K562 (cell line): ENCODE results near the gene AMELX. TPM values are rescaled to one million over a fixed set of nuclear protein-coding genes. Genes with fewer than 3 reads are reported as not detected.

Experiments used
- ARID1B ChIP-seq: fragments of 450-650 bp; IDR thresholded peaks from 2 replicates; pipeline ENCODE4 v1.6.1; 2016; ENCODE audit warnings: antibody characterized with exemption, mild to moderate bottlenecking, inconsistent platforms
- ATF1 ChIP-seq, 2 experiments: fragments of 450-650 bp in 1 of 2; IDR thresholded peaks; 2 replicates each; pipeline ENCODE4 v1.6.1; 2016; ENCODE audit warnings: missing compliant biosample characterization in 1 of 2, missing genetic modification characterization in 1 of 2
- BHLHE40 ChIP-seq: IDR thresholded peaks from 2 replicates; pipeline ENCODE4 v1.6.1; 2011; ENCODE audit warnings: low read length, improper control_type of control experiment
- CBX3 ChIP-seq, 2 experiments: IDR thresholded peaks; 1 replicate in 1 of 2; 2 replicates in 1 of 2; pipeline ENCODE4 v1.6.1; 2012; ENCODE audit warnings: inconsistent platforms in 2 of 2, low read length in 2 of 2, borderline replicate concordance in 1 of 2, control low read depth in 1 of 2
- CEBPB ChIP-seq: fragments of 450-650 bp; IDR thresholded peaks from 2 replicates; pipeline ENCODE4 v1.6.1; 2016; ENCODE audit warnings: missing genetic modification characterization, missing compliant biosample characterization
- FOSL1 ChIP-seq: fragments of 200-800 bp; sonication (Bioruptor generic); conservative IDR thresholded peaks from 2 replicates; pipeline ENCODE4 v1.6.1; 2016; ENCODE audit warnings: missing genetic modification characterization, missing compliant biosample characterization
- GTF2A2 ChIP-seq: IDR thresholded peaks from 2 replicates; pipeline ENCODE4 v1.6.1; 2016; ENCODE audit warnings: mild to moderate bottlenecking, missing genetic modification characterization, missing compliant biosample characterization
- HDAC2 ChIP-seq: fragments of 450-650 bp; IDR thresholded peaks from 2 replicates; pipeline ENCODE4 v1.6.1; 2016; ENCODE audit warnings: mild to moderate bottlenecking
- HMBOX1 ChIP-seq: sonication (generic); IDR thresholded peaks from 2 replicates; pipeline ENCODE4 v1.6.1; 2016
- HNRNPLL ChIP-seq: fragments of 200-400 bp; formaldehyde crosslinking; IDR thresholded peaks from 2 replicates; pipeline ENCODE4 v1.6.1; 2017; ENCODE audit warnings: low read length, low read depth, mild to moderate bottlenecking; ENCODE audit not compliant: poor library complexity, severe bottlenecking
- MTA1 ChIP-seq: fragments of 450-650 bp; IDR thresholded peaks from 2 replicates; pipeline ENCODE4 v1.6.1; 2017; ENCODE audit warnings: borderline replicate concordance
- NFRKB ChIP-seq: fragments of 450-650 bp; IDR thresholded peaks from 2 replicates; pipeline ENCODE4 v1.6.1; 2016; ENCODE audit warnings: low read depth
- NR2C1 ChIP-seq, 2 experiments: fragments of 450-650 bp; IDR thresholded peaks; 2 replicates each; pipeline ENCODE4 v1.6.1; 2017; ENCODE audit warnings: mild to moderate bottlenecking in 2 of 2, antibody characterized with exemption in 1 of 2, inconsistent platforms in 1 of 2, missing compliant biosample characterization in 1 of 2, missing genetic modification characterization in 1 of 2
- OTX1 ChIP-seq: fragments of 450-650 bp; formaldehyde crosslinking; IDR thresholded peaks from 2 replicates; pipeline ENCODE4 v1.4.0; 2022; ENCODE audit warnings: mild to moderate bottlenecking
- PTRF ChIP-seq: fragments of 450-650 bp; IDR thresholded peaks from 2 replicates; pipeline ENCODE4 v1.6.1; 2016; ENCODE audit warnings: mild to moderate bottlenecking, missing genetic modification characterization, missing compliant biosample characterization
- SMAD1 ChIP-seq: fragments of 150-350 bp; IDR thresholded peaks from 2 replicates; pipeline ENCODE4 v1.6.1; 2014; ENCODE audit warnings: low read length, low read depth; ENCODE audit not compliant: partially characterized antibody
- SMARCC2 ChIP-seq: fragments of 450-650 bp; IDR thresholded peaks from 2 replicates; pipeline ENCODE4 v1.6.1; 2017; ENCODE audit warnings: antibody characterized with exemption, moderate library complexity, mild to moderate bottlenecking, low read depth
- SP1 ChIP-seq: sonication (generic); formaldehyde crosslinking; IDR thresholded peaks from 2 replicates; pipeline ENCODE4 v1.8.1; 2022; ENCODE audit warnings: mild to moderate bottlenecking, missing genetic modification reagents
- SPI1 ChIP-seq: IDR thresholded peaks from 2 replicates; pipeline ENCODE4 v1.6.1; 2011; ENCODE audit warnings: low read depth, low read length, control low read depth, borderline replicate concordance
- SREBF1 ChIP-seq: fragments of 150-350 bp; IDR thresholded peaks from 2 replicates; pipeline ENCODE4 v1.6.1; 2014; ENCODE audit warnings: antibody characterized with exemption, low read depth, low read length, borderline replicate concordance
- STAT5A ChIP-seq: IDR thresholded peaks from 2 replicates; pipeline ENCODE4 v1.6.1; 2012; ENCODE audit warnings: low read length, inconsistent platforms, borderline replicate concordance
- YBX1 ChIP-seq: fragments of 450-650 bp; IDR thresholded peaks from 2 replicates; pipeline ENCODE4 v1.7.1; 2016; ENCODE audit warnings: mild to moderate bottlenecking
- ZNF3 ChIP-seq: fragments of 250-450 bp; sonication (Bioruptor Pico); IDR thresholded peaks from 2 replicates; pipeline ENCODE4 v1.5.0; 2021; ENCODE audit warnings: mild to moderate bottlenecking, moderate library complexity
- polyA plus RNA-seq, 8 experiments: library from polyadenylated mRNA; depleted of rRNA in 4 of 8; stranded (reverse) in 5 of 8; unstranded in 3 of 8; fragments of >200 nt; fragmentation: Nextera tagmentation in 2 of 8; fragmentation: Illumina TruSeq in 1 of 8; extraction: Ambion mirVana in 2 of 8; extraction: Trizol in 1 of 8; gene quantifications; 2 replicates each; pipeline versions ENCODE4 v1.2.1 to v1.2.3, GENCODE V29; 2011 to 2014; ENCODE audit warnings: inconsistent platforms in 1 of 8, missing spikeins in 1 of 8
- total RNA-seq, 7 experiments: library from RNA; depleted of rRNA in 6 of 7; stranded (reverse); fragments of >200 nt in 6 of 7; fragmentation: Illumina TruSeq in 2 of 7; extraction: Trizol in 2 of 7; gene quantifications; 2 replicates each; pipeline versions ENCODE4 v1.2.1 to v1.2.3, GENCODE V29; 2011 to 2021; ENCODE audit warnings: low replicate concordance in 1 of 7
- TF ChIP-seq, protein P1 (sequence below), 2 experiments: fragments of 250-450 bp in 1 of 2; fragments of 450-650 bp in 1 of 2; sonication (Bioruptor Pico) in 1 of 2; IDR thresholded peaks; 2 replicates each; pipeline versions ENCODE4 v1.6.1 to v1.8.0; 2016 to 2021; ENCODE audit warnings: mild to moderate bottlenecking in 2 of 2, moderate library complexity in 2 of 2, missing compliant biosample characterization in 1 of 2, missing genetic modification characterization in 1 of 2
- TF ChIP-seq, protein P2 (sequence below), 2 experiments: fragments of 450-650 bp; conservative IDR thresholded peaks; 2 replicates each; pipeline ENCODE4 v1.6.1; 2017; ENCODE audit warnings: mild to moderate bottlenecking in 2 of 2, moderate library complexity in 2 of 2

Gene AMELX
- total and polyA plus RNA-seq, 9 of the 15 experiments (the other 6 are each of a cell fraction or from before 2014, with no cell fraction given), result 0.22 TPM; not detected in 8

DNA sequence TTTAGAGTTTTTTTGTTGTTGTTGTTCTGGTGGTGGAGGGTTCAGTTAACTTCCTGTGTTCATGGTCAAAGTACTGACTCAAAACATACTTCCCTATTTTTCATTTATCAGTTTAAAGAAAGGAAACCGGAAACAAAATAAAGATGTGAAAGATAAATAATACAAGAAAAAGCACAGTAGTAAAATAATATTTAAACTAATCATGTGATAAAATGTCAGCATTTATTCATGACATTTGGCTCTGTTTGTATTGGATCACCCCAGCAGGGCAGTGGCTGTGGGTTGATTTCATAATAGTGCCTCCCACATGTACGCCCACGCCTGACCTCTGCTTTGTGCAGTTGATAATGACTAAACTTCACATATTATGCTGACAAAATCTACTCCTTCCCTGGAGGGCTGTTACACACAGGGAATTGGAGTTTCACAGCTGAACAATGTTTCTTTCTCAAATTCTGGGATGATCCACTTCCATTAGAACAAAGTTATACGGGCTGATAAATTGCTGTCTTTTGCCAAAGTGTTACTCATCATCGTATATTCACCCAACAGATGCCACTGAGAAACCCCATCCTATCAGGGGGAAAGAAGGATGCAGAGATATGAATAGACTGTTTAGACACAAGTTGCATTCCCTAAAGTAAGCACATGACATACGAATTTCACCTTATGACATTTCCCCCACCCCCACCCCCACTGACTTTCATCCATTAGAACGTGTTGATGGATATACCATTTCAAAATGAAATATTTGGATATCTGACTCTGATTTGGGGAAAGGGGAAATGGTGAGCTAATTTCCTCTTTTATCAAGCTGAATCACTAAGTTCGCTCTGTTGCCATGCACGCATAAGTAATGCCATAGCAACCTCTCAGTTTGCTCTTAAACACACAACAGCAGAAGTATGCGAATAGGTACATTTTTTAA is 48.3 kb downstream of the AMELX start (continued):
- peak; percentile 71; the same call in 1 of the 2 replicates for TF ChIP-seq HDAC2
- TF ChIP-seq NR2C1 (IDR thresholded peaks at IDR 0.05), result peak; percentile 57
- TF ChIP-seq NR2C1 (tag; IDR thresholded peaks at IDR 0.05), result peak; percentile 69; the same call in 1 of the 2 replicates
- TF ChIP-seq YBX1, result no peak
- peak; percentile 96 for TF ChIP-seq CEBPB (tag)
- peak; percentile 45; the same call in 1 of the 2 replicates for TF ChIP-seq HMBOX1
- TF ChIP-seq FOSL1 (tag), result peak; percentile 83
- no peak for TF ChIP-seq SREBF1
- no peak for TF ChIP-seq ATF1 (CRISPR knock-in tag; IDR thresholded peaks at IDR 0.05)
- peak; percentile 57 for TF ChIP-seq ATF1 (tag; IDR thresholded peaks at IDR 0.05)
- TF ChIP-seq STAT5A, result peak; percentile 23; the same call in 1 of the 2 replicates
- peak in 1 of 2 experiments; percentile 58; a peak in 1 of 3 replicates for TF ChIP-seq CBX3 (IDR thresholded peaks at IDR 0.05; ENCODE audit: borderline replicate concordance in 1 of 2, low read length in 2 of 2)
- TF ChIP-seq, protein P1, sequence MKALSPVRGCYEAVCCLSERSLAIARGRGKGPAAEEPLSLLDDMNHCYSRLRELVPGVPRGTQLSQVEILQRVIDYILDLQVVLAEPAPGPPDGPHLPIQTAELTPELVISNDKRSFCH (CRISPR knock-in tag; IDR thresholded peaks at IDR 0.05), result no peak
- TF ChIP-seq, protein P1 (tag; IDR thresholded peaks at IDR 0.05), result peak; percentile 89; the same call in 1 of the 2 replicates
- TF ChIP-seq BHLHE40, result 0 out of 2 replicates have a peak, but pooled peaks have one; percentile 23
- TF ChIP-seq MTA1, result peak; percentile 19; the same call in 1 of the 2 replicates
- TF ChIP-seq ZNF3 (CRISPR knock-in tag), result no peak
- no peak for TF ChIP-seq OTX1
- TF ChIP-seq SP1 (CRISPR knock-in tag), result peak; percentile 59; the same call in 1 of the 2 replicates
- peak; percentile 59 for TF ChIP-seq SMAD1
- no peak for TF ChIP-seq PTRF (tag)
- TF ChIP-seq HNRNPLL, result no peak
- peak; percentile 70; the same call in 1 of the 2 replicates for TF ChIP-seq SPI1
- TF ChIP-seq SMARCC2, result peak; percentile 56
- TF ChIP-seq NFRKB, result peak; percentile 36; the same call in 1 of the 2 replicates
- TF ChIP-seq, protein P2, sequence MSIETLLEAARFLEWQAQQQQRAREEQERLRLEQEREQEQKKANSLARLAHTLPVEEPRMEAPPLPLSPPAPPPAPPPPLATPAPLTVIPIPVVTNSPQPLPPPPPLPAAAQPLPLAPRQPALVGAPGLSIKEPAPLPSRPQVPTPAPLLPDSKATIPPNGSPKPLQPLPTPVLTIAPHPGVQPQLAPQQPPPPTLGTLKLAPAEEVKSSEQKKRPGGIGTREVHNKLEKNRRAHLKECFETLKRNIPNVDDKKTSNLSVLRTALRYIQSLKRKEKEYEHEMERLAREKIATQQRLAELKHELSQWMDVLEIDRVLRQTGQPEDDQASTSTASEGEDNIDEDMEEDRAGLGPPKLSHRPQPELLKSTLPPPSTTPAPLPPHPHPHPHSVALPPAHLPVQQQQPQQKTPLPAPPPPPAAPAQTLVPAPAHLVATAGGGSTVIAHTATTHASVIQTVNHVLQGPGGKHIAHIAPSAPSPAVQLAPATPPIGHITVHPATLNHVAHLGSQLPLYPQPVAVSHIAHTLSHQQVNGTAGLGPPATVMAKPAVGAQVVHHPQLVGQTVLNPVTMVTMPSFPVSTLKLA (conservative IDR thresholded peaks at IDR 0.05), result peak; percentile 45 to 59; a peak in 3 of 4 replicates
- peak; percentile 89 for TF ChIP-seq ARID1B
- no peak for TF ChIP-seq GTF2A2
